ENCODE data around the gene SPOUT1.
A peak's percentile ranks its signal among the peaks of the same experiment; 100 is the strongest.

The SPOUT1 gene

GRCh38 chr9:128836509-128837145 lies 7.0 kb upstream of the SPOUT1 start:
- DNase-seq, result no peak

DNA sequence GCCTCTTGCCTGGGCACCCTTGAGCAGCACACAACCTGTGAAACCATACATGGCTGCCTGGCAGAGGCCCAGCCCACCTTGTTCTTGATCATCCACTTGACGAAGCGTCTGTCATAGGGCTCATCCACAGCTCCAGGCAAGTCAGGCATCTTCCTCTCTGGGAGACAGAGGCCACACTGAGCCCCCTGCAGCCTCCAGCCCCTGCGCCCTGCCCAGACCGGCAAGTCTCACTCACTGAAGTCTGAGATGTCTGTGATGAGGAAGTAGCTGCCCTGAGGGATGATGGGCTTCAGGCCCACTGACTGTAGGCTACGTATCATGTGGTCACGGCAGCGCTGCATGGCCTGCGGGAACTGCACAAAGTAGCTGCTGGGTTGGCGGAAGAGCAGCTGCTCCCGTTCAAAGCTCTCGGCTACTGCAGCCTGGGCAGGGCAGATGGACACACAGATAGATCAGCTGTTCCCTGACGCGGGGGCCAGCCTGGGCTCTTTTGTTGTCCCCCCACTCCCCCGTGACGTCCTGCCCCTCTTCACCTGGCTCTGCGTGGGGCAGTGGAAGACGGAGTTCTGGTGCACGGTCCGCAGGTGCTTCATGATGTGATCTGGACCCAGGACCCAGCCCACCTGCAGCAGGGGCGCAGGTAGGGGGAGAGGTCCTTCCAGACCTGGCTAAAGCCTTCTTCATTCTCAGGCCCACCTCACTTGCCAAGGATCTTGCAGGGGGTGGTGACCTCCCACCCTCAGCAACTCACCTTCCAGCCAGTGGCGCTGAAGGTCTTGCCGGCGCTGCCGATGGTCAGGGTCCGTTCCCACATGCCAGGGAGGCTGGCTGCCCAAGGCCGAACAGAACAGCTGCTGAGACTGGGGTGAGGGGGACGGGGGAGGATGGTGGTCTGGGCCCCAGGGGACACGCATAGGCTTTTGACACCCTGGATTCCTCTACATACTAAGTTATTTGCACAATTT lies 5.9 kb upstream of the SPOUT1 start:
- no peak for DNase-seq

- DNase-seq, result no peak
These were observed 4.1 kb upstream of the SPOUT1 start for GRCh38 chr9:128833696-128834095.

GRCh38 chr9:128828719-128829452 lies 708 bp downstream of the SPOUT1 start:
- no peak for DNase-seq

GRCh38 chr9:128828267-128828666 lies 1.3 kb downstream of the SPOUT1 start:
- no peak for DNase-seq

- DNase-seq, result no peak
These were observed 3.5 kb downstream of the SPOUT1 start for GRCh38 chr9:128825923-128826700.

- no peak for DNase-seq
These were observed 4.7 kb downstream of the SPOUT1 start for GRCh38 chr9:128824911-128825310.

- DNase-seq, result no peak
These were observed 5.6 kb downstream of the SPOUT1 start for GRCh38 chr9:128823903-128824406.

- no peak for DNase-seq
These were observed 6.2 kb downstream of the SPOUT1 start for GRCh38 chr9:128823362-128823902.

- no peak for DNase-seq
These were observed 7.1 kb downstream of the SPOUT1 start for GRCh38 chr9:128822407-128823042.

- DNase-seq, result no peak
These were observed 7.8 kb downstream of the SPOUT1 start for GRCh38 chr9:128821584-128822406.

GRCh38 chr9:128820665-128821583 lies 8.7 kb downstream of the SPOUT1 start:
- DNase-seq, result no peak

- no peak for DNase-seq
These were observed 9.6 kb downstream of the SPOUT1 start for GRCh38 chr9:128819716-128820664.

- DNase-seq, result peak; percentile 77
These were observed 10.5 kb downstream of the SPOUT1 start for GRCh38 chr9:128818839-128819715.

GRCh38 chr9:128818099-128818838 lies 11.3 kb downstream of the SPOUT1 start, which contains the start of gene ENDOG:
Gene ENDOG, plus strand, starts transcription at chr9:128818500. Its CDS starts 185 bp downstream, at chr9:128818685.
- peak; percentile 100 for DNase-seq

DNA sequence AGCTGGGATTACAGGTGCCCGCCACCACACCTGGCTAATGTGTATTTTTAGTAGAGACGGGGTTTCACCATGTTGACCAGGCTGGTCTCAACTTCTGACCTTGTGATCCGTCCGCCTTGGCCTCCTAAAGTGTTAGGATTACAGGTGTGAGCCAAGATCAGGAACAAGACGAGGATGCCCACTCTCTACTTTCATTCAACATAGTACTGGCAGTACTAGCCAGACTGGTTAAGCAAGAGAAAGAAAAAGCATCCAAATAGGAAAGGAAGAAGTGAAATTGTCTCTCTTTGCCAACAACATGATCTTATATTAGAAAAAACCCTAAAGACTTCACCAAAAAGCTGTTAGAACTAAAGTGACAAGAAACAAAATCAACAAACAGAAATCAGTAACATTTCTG lies 18.7 kb downstream of the SPOUT1 start:
- no peak for DNase-seq

Measured in activated effector memory CD4-positive, alpha-beta T cell treated with anti-CD3 and anti-CD28 coated beads, Interleukin-2, amount 50 U/mL, for 16 hours (primary cell).